HS-5 (cell line): ENCODE results near the gene TSPAN3.

Experiments
- DNase-seq: peaks from one replicate; pipeline ENCODE4 v3.0.0-alpha.2; 2012; ENCODE audit warnings: low read depth

TSPAN3 gene

DNA sequence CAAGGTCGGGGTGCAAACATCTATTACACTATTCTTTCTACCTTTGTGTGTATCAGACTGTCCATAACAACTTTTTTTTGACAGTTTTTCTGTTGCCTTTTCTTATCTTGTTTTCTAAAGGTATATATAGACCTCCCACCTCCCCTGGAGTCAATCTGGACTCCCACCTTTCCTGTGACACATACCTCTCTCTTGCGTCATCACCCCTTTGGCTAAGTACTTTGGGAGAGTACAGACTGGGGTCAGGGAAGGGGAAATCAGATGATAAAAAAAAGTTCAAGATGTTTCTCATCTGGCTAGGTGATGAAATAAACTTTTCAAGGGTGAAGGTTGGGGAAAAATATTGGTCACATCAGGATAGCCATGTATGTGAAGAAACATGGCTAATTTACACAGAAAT lies 17.2 kb downstream of the TSPAN3 start:
- DNase-seq, result no peak

DNA sequence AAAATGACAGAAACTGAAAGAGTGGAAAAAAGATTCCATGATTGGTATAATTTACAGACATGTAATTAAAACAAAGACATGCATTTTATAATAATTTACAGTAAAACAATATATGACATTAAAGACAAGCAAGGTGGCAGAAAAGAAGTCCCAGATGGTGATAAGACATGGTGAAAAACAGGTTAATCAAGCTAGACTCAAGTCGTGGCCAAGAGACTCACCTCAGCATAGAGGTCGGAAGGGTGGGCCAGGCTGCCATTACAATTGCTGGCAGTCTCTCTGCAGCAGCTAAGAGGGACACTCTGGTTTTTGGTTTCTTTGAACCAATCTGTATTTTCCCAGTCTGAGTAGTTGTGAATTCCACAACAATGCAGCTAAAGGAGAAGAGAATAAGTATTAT lies 18.4 kb downstream of the TSPAN3 start:
- DNase-seq, result no peak

DNA sequence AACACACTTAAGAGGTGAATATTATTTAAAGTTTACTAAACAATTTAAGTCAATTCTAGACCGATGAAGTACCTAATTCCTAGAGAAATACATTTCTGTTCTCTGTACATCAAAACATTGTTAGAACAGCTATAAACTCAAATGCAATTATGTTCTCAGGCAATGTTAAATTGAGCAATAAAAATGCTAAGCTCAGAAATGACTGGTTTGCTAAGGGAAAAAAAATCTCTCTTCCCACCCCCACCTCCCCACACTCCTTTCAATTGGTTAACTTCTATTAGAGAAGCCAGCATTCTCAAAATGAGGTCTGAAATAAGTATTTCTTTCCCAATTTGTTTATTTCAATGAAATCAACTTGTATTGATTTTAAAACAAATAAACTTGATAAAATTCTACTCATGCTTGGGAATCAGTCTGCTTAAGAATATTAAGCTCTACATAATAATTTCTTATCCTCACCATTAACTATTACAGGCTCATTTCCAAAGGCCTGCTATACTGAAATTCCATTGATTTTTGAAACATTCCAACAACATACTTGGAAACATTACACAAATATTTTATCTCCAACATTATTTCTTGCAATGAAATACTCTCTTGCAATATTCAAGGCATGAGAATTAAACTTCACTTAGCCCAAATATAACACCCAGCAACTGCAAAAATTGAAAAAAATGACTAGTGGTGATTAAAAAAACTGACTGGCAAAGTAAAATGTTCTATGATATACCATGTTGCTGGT lies 22.6 kb downstream of the TSPAN3 start:
- no peak for DNase-seq

DNA sequence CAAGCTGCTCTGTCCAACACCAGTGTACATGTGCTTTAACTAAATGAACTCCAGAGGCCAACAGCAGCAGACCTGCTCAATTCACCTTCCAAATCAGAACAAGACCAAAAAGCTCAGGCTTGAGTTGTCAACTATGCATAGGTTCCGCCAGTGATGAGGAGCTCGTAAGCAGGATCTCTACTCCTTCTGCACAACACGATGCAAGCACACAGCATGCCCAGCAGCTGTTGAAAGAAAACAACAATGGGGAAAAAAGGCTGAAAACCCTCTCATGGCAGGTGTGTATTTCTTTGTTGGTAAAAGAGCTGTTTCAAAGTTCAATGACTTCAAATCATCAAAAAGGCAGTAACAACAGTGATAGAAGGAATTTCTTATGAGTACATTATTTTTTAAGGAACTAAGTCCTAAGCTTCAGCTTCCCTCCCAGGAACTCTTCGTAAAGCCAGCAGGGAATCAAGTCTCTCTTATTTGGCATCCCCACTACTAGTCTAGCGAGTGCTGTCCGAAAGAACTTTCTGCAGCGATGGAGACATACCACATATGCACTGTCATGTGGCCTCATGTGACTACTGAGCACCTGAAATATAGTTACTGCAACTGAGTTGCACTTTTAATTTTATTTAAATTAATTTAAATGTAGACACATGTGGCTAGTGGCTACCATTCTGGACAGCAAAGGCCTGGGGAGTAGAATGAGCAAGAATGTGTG lies 24.1 kb downstream of the TSPAN3 start:
- no peak for DNase-seq

DNA sequence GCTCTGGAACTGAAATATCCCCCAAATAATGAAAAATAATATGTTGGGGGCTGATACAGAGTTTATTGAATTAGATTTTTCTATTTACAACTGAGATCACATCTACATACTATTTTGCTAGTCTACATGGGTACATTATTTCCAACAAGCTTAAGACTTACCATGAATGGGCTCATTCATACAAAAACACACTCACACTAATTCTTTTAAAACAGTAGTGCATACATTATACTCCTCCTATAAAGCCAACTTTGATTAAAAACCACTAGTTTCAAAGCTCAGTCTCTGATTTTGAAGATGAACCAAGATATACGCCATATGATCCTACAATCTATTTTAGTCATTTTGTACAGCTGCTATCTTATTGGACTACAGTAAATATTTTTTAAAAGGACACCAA lies 24.9 kb downstream of the TSPAN3 start:
- no peak for DNase-seq

DNA sequence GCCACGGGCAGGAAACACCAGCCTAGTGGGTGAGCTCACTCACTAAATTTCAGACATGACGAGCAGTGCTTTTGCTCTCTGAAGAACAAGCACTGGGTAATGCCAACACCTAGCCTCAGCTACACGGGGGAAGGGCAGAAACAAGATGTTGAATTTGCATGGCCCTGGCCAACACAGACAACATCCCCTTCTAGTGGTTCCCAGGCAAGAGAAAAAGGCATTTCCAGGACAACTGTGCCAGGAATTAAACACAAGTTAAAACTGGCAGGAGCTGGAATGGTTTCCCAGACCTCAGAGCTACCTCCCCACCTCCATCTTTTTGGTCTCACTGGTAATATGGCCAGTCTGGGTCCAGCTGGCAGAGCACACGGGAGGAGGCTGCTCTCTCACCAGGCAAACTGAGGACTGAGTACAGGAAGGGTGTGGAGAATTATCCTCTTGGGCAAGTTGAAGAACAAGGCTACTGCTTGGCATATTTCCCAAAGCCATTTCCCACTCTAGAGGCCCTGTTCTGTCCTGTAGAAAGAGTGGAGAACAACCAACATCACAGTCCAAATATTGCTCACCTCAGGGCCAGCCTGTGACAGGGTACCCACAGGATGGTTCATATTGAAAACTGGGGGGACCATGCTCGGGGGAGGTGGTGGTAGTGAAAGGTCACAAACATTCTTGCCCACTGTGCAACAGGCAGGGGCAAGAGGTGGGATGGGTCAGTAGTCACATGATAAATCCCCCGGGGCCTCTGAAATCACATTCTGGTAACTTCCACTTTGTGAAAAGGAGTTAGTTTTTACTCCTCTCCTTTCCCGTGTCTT lies 26.5 kb downstream of the TSPAN3 start:
- no peak for DNase-seq

DNA sequence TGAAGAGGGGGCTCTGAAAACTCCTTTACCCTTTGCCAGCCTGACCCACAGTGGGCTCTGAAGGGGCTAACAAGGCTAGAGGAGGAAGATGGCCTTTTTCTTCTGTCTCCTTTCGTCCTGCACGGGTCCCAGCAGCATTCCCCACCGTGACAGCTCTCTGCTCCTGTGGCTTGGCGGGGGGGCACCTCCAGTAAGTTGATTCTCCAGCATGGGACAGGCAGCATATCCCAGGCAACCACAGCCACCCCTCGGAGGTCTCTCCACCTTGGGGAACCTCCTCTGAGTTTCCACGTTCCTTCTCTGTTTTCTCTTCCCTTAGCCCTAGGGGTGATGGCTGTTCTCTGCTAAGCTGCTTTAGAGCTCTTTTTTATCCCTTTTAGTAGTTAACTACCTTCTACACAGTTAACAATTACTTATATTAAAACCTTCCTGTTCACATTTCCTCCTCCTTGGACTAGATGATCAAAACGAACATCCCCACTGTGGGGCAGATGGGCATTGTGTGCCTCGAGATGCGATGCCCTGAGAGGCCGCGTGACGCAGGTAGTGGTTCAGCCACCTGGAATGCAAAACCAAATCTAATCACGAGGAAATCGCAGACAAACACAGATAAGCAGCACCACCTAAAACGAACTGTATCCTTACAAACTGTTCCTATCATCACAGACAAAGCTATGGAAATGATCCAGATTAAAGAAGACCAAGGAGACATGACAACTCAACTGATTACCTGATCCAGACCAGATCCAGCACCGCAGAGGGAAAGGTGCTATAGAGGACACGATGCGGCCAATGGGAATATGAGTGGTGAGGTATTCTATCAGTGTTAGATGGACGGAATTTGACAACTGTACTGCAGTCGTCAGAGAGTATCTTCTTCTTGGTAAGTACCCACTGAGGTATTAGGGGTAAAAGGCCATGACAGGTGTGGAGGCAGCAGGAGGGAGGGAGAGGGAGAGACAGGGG lies 27.7 kb downstream of the TSPAN3 start:
- no peak for DNase-seq

DNA sequence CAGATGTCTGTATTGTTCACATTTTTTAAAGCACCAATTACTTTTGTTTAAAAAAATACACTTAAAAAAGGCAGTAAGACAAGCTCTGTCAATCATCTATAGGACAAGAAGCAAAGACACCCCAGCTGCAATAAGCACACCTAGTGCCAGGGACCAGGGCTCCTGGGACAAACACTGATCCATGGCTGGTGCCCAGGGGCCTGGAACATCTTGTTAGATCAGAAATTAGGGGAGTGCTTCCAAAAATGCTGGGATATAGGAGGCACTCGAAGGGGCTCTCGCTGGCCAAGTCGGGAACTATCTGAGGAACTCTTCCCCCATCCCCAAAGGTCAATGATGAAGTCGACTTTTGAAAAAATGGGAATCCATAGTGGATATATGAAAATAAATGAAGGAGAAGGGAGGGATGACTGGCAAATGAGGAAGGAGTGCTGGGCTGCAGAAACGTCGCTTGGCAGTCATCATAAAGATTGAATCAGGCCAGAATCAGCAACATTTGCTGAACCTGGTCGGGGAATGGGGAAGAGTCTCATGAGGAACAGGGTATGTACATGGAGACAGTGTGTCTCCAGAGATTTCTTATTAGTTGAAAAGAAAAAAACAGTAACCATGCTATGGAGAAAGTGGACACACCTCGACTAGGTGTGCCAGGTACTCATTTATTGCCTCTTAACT lies 28.5 kb downstream of the TSPAN3 start:
- no peak for DNase-seq

DNA sequence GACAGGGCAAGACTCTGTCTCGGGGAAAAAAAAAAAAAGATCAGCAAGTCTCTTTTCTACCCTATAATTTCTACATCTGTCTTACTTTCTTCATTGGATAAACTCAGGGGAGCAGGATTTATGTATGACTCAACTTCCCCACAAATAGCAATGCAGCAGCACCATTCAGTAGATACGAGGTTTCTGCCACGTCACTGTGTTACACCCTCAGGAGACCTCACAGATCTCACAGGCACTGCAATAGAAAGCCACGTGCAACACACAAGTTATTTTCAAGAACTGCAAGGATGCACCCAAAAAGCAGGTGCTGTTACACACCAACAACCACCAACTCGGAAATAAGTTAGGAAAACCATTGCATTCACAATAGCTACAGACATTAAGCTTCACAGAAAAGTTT lies 30.2 kb downstream of the TSPAN3 start:
- peak; percentile 66 for DNase-seq

DNA sequence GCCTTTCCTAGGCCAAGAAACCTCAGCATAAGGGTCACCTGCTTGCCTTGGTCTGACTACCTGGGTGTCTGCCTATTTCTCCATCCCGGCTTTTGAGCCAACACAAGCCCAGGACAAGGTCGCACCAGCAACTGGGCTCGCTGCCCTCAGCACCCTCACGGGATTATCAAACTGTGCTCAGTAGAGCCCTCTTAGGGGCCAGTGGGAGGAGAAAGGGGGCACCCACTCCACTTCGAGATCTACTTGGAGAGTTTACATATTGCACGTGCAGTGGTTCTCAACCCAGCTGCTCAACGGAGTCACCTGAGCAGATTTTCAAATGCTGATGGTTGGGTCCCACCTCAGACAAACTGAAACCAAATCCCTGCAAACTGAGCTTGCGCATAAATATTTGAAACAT lies 31.1 kb downstream of the TSPAN3 start:
- no peak for DNase-seq

DNA sequence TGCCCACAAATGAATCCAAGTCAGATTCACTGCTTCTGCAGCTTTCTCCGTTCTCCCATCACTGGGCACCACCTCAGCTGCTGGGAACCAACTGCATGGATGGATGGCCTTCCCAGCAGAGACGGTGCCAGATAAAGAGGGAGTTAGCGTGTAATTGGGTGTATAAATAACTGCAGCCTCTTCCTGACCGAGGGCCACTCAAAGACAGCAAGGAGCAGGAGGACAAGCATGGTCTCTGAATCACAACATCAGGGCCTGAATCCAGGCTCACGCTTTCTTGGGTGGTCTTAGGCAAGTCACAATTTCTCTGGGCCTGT lies 31.7 kb downstream of the TSPAN3 start:
- DNase-seq, result no peak

DNA sequence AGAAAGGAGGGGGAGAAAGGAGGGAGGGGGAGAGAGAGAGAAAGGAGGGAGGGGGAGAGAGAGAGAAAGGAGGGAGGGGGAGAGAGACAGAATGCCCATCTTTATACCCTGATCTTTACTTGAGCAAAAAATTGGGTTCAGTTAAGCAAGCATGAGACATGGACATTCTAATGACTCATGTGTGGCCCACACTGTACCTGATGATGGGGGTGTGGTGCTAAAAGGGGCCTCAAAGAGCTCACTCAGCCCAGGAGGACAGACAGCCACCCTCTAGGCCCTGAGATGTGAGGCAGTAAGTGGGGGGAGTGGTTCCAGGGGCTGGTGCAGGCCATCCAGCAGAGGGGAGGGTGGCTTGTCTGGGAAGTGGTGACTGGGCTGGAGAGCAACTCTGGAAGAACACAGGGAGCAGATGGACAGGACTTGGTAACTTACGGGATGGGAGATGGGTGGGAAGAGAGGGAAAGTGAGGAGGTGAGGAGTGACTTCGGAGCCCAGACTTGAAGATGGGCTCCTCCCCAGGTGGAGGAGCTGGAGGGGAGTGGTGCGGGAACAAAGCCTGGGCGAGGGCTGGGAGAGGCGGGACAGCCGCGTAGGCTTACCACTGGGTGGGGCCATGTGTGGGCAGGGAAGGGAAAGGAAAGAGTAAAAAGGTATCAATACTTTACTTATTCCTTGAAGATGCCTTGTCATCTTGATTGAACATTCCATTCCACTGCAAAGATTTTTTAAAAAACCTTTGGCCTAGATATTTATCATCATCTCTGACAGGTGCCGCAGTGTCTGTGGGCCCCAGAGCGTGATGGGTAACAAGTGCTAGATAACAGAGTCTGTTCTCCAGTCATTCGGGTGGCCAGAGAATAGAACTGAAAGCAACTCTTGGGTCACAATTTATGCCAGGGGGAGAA lies 32.3 kb downstream of the TSPAN3 start:
- no peak for DNase-seq

DNA sequence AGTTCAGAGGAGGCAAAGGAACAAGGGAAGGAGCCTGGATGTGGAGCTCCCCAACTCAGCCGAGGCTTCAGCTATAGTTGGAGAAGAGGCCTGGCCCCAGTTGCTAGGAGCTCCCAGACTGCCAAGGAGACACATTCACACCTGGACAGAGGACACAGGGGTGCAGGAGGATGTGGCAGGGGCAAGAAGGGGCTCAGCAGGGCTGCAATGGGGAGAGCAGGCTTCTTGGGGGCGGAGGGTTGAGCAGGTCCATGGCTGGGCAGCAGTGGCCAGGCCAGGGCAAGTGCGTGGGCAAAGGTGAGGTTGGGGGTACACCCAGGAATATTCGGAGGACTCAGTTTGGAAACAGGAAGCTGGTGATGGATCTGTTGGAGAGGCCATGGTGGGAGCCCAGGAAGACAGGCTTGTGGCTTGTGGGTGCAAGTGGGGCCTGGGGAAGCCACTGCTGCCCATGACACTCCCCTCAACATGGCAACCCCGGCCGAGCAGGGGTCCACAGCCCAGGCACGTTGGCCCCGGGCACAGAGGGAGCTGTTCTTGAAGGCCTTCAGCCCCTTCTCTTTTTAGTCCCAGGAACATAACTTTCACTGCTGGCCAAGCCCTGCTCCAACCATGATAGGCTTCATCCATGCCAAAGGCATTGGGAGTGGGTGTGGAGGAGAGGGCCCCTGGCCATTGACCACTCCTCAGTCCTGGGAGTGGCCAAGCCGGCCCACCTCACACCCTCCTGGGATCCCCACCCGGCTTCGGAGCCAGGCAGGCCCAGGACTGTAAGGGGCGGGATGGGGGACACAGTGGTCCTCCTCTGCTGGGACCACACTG lies 33.3 kb downstream of the TSPAN3 start:
- no peak for DNase-seq

DNA sequence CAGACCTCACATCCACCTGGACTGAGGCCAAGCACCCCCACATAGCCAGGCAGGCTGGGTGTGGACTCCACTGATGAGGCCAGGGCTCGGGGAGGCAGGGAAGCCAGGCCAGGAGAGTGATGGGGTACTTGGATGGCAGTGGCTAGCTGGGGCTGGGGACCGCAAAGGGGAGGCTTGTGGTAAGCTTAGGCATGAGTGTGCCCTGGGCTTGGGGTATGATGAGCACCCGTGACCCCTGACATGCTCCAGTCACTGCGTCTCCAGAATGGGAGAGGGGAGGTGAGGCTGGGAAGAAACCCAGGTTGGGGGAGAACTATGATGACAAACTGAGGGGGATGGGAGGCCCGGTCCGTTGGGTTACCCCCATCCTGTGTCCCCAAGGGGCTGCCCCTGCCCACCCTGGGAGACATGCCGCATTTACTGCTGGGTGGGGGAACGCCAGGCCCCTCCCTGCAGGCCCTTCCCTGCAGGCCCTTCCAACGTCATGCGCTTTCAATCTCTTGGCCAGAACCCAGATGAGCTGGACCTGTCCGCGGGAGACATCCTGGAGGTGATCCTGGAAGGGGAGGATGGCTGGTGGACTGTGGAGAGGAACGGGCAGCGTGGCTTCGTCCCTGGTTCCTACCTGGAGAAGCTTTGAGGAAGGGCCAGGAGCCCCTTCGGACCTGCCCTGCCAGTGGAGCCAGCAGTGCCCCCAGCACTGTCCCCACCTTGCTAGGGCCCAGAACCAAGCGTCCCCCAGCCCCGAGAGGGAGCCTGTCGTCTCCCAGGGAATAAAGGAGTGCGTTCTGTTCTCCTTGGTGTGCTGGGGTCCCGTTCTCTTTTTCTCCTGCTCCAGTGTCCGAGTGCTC lies 34.1 kb downstream of the TSPAN3 start:
- no peak for DNase-seq

DNA sequence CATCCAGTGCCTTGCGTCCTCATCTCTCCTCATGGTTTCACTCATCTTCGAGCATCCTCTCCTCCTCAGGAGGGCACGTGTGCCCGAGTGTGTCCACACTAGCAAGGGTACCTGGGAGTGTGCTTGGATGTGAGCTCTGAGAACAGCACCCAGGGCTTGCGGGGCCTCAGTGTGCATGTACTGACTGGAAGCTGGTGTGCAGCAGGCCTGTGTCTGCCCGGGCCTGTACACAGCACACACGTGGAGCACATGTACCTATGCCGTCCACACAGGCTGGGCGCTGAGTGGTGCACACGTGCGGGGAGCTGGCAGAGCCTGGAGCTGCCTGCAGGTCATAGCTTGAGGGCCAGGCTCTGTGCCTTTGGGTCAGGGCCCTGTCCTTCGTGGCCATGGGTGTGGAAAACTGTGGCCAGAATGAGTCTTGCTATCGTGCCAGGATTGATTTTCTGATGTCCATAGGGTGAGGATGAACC lies 34.9 kb downstream of the TSPAN3 start:
- DNase-seq, result no peak

DNA sequence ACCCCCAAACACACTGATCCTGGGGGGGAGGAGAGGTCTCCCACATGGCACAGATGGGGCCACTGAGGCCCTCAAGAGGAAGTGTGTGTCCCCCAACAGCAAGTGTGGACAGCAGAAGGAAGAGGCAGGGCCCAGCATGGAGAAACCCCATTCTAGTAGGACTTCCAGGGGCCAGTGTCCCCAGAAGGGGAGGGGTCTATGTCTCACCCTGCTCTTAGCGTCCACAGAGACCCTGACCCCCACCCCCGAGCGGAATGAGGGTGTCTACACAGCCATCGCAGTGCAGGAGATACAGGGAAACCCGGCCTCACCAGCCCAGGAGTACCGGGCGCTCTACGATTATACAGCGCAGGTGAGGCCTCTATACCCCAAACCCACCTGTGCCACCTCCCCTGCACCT lies 35.3 kb downstream of the TSPAN3 start:
- DNase-seq, result no peak

DNA sequence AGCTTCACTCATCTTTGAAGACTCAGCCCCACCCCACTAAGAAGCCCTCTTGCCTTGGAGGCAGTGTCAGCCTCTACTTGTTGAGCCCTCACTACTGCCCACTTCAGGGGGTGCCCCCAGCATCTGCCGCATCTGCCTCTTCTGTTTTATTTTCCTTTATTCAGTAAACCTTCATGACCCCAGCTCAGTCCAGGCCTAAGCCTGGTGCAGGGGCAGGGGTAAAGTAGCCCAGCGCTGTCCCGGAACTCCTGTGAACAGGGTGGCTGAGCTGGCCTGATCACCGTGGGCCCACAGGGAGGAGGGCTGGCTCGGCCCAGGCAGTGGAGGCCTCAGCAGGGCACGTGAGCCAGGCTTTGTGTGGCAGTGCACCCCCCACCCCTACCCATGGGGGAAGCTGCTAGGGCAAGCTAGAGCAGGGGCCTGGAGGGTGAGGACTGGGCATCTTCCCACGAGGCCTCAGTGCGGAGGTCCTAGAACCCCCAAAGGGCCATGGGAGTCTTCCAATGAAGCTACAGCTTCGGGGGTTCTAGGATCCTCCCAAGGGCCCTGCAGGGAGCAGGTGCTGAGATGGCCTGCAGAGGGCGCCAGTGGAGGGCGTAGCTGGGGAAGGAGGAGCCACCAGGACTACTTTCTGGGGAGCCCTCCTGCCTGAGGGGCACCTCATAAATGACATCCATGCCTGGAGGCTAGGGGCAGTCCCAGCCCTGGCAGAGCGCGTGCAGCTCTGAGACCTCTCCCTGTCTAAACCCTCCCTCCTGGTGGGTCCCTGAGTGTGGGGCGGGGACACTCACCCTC lies 36.0 kb downstream of the TSPAN3 start:
- no peak for DNase-seq
